HG03095 (cell line): ENCODE data around the gene OR8D1.
"Not testable (repeated sequence)": the region's sequence is repeated elsewhere in the genome, so short reads cannot be mapped to it uniquely, and the experiment has no call there.

Experiments used
- ATAC-seq: cut with Tn5 transposase; IDR thresholded peaks from one replicate; pipeline ENCODE4 v1.9.1; 2021; ENCODE audit warnings: moderate library complexity; ENCODE audit not compliant: unreplicated experiment

Gene OR8D1

GRCh38 chr11:124294687-124295086 is 19.1 kb downstream of the OR8D1 start:
- no peak for ATAC-seq

GRCh38 chr11:124285610-124286344 is 28.0 kb downstream of the OR8D1 start:
- no peak for ATAC-seq

- no peak for ATAC-seq
Measured at GRCh38 chr11:124278261-124278660, 35.5 kb downstream of the OR8D1 start.

- no peak for ATAC-seq
Measured at GRCh38 chr11:124277804-124278203, 35.9 kb downstream of the OR8D1 start.

GRCh38 chr11:124277207-124277606 is 36.5 kb downstream of the OR8D1 start:
- ATAC-seq, result no peak

- ATAC-seq, result no peak
Measured at GRCh38 chr11:124276081-124276480, 37.7 kb downstream of the OR8D1 start.

GRCh38 chr11:124274000-124274399 is 39.7 kb downstream of the OR8D1 start:
- no peak for ATAC-seq

- not testable (repeated sequence) for ATAC-seq
Measured at GRCh38 chr11:124270886-124271285, 42.9 kb downstream of the OR8D1 start.

- not testable (repeated sequence) for ATAC-seq
Measured at GRCh38 chr11:124265041-124265440, 48.7 kb downstream of the OR8D1 start.

GRCh38 chr11:124256076-124256475 is 57.7 kb downstream of the OR8D1 start, which contains the start of gene OR8G5:
OR8G5 (plus strand) TSS chr11:124256376; CDS start chr11:124264932, 8,556 bp downstream.
- ATAC-seq, result no peak
